K562 (cell line): Measurements from ENCODE around the gene EXOC4. TPM values are rescaled to one million over a fixed set of nuclear protein-coding genes. Genes with fewer than 3 reads are reported as not detected.

ENCODE experiments used
- ATAC-seq: fragments of 200-7000 bp; cut with Tn5 transposase; 3 replicates; pipeline ENCODE4 v1.9.1; 2020; ENCODE audit warnings: moderate library complexity
- BruUV-seq: library from RNA; stranded (reverse); fragments of 400-500 nt; replicated peaks from 2 replicates; lab custom pipeline; 2021; lab: Mats Ljungman, UMichigan
- CTCF ChIA-PET: fragments of 300-600 bp; formaldehyde crosslinking; extraction: SDS; loops from one replicate; lab custom pipeline; 2021; ENCODE audit warnings: low intra/inter-chr PET ratio; lab: Yijun Ruan, JAX
- POLR2A ChIA-PET: fragments of 300-600, 350-650 bp; sonication (Branson Sonifier 250); formaldehyde crosslinking; extraction: SDS; loops from one replicate; lab custom pipeline; 2021; ENCODE audit warnings: antibody characterized with exemption, inconsistent platforms; lab: Yijun Ruan, JAX
- DNase-seq, 4 experiments: peaks; one replicate each; pipeline versions ENCODE4 v3.0.0 to v3.0.0-alpha.2; 2011 to 2018; ENCODE audit warnings: low spot score in 3 of 4, mixed read lengths in 3 of 4; ENCODE audit errors: extremely low read depth in 1 of 4
- FAIRE-seq: peaks from 2 replicates; lab custom pipeline; 2011; peaks lifted over from hg19 to GRCh38; lab: Jason Lieb, UNC
- H2AFZ ChIP-seq: 2 replicates; pipeline ENCODE4 v1.6.0; 2011; ENCODE audit warnings: low read depth, low read length, control low read depth, inconsistent platforms
- H3K27ac ChIP-seq: fragments of 200-600 bp; 3 replicates; pipeline ENCODE4 v1.8.0; 2011; ENCODE audit warnings: low read depth, mild to moderate bottlenecking, control low read depth, inconsistent platforms, low read length, moderate library complexity, mixed read lengths; ENCODE audit errors: extremely low read depth
- H3K27me3 ChIP-seq, 2 experiments: fragments of 300-600 bp in 1 of 2; 2 replicates in 1 of 2; 3 replicates in 1 of 2; pipeline versions ENCODE4 v1.6.0 to v1.8.0; 2011; ENCODE audit warnings: inconsistent platforms in 2 of 2, low read length in 2 of 2, mild to moderate bottlenecking in 1 of 2, mixed read lengths in 1 of 2, moderate library complexity in 1 of 2; ENCODE audit not compliant: control insufficient read depth in 2 of 2, insufficient read depth in 2 of 2
- H3K36me3 ChIP-seq: fragments of 300-600 bp; 3 replicates; pipeline ENCODE4 v1.8.0; 2011; ENCODE audit warnings: mild to moderate bottlenecking, low read length, inconsistent platforms; ENCODE audit not compliant: control insufficient read depth, insufficient read depth
- H3K4me1 ChIP-seq, 2 experiments: fragments of 200-600 bp in 1 of 2; replicated peaks in 1 of 2; 2 replicates in 1 of 2; 3 replicates in 1 of 2; pipeline versions ENCODE4 v1.5.1 to v1.8.0; 2011; ENCODE audit warnings: inconsistent platforms in 2 of 2, low read length in 2 of 2, mild to moderate bottlenecking in 1 of 2, mixed read lengths in 1 of 2, moderate library complexity in 1 of 2; ENCODE audit not compliant: control insufficient read depth in 2 of 2, insufficient read depth in 2 of 2
- H3K4me2 ChIP-seq: 2 replicates; pipeline ENCODE4 v1.6.1; 2011; ENCODE audit warnings: low read length, control low read depth, inconsistent platforms, mixed read lengths; ENCODE audit not compliant: insufficient read depth
- H3K4me3 ChIP-seq: fragments of 200-600 bp; sonication (generic), shearing (Covaris generic); 2 replicates; pipeline ENCODE4 v1.5.1; 2016; ENCODE audit warnings: control low read depth, inconsistent platforms
- H3K79me2 ChIP-seq: fragments of 200-600 bp; 3 replicates; pipeline ENCODE4 v1.8.0; 2011; ENCODE audit warnings: low read length, inconsistent platforms; ENCODE audit not compliant: control insufficient read depth, insufficient read depth
- H3K9ac ChIP-seq, 2 experiments: 2 replicates each; pipeline versions ENCODE4 v1.6.0 to v1.6.1; 2011; ENCODE audit warnings: low read depth in 2 of 2, low read length in 2 of 2, control low read depth in 1 of 2, inconsistent platforms in 1 of 2, mild to moderate bottlenecking in 1 of 2, mixed read lengths in 1 of 2; ENCODE audit not compliant: insufficient read depth in 1 of 2
- H3K9me1 ChIP-seq: one replicate; pipeline ENCODE4 v1.6.0; 2011; ENCODE audit warnings: inconsistent platforms, mild to moderate bottlenecking, low read length, moderate library complexity; ENCODE audit not compliant: control insufficient read depth, insufficient read depth
- H3K9me3 ChIP-seq: replicated peaks from 2 replicates; pipeline ENCODE4 v1.5.1; 2011; ENCODE audit warnings: low read depth, low read length, inconsistent platforms; ENCODE audit not compliant: control insufficient read depth, insufficient read depth
- H4K20me1 ChIP-seq: replicated peaks from 2 replicates; pipeline ENCODE4 v1.6.1; 2011; ENCODE audit warnings: low read length, inconsistent platforms, mixed read lengths; ENCODE audit not compliant: control insufficient read depth, insufficient read depth
- ATF4 ChIP-seq: fragments of 450-650 bp; formaldehyde crosslinking; IDR thresholded peaks from 2 replicates; pipeline ENCODE4 v1.4.0; 2022; ENCODE audit warnings: mild to moderate bottlenecking, moderate library complexity
- E4F1 ChIP-seq: fragments of 250-450 bp; sonication (Bioruptor Pico); IDR thresholded peaks from 2 replicates; pipeline ENCODE4 v1.5.0; 2021; ENCODE audit warnings: mild to moderate bottlenecking, borderline replicate concordance
- HCFC1 ChIP-seq: IDR thresholded peaks from 2 replicates; pipeline ENCODE4 v1.6.1; 2012; ENCODE audit warnings: low read depth, low read length, improper control_type of control experiment
- HMG20A ChIP-seq: fragments of 450-650 bp; formaldehyde crosslinking; conservative IDR thresholded peaks from 2 replicates; pipeline ENCODE4 v1.4.0; 2020; ENCODE audit warnings: mild to moderate bottlenecking, mixed read lengths
- NELFE ChIP-seq: IDR thresholded peaks from 2 replicates; pipeline ENCODE4 v1.6.1; 2011; ENCODE audit warnings: mild to moderate bottlenecking; ENCODE audit not compliant: insufficient read depth, insufficient read length
- NFE2L1 ChIP-seq: fragments of 450-650 bp; IDR thresholded peaks from 2 replicates; pipeline ENCODE4 v1.6.1; 2016; ENCODE audit warnings: missing genetic modification characterization, low read depth, mild to moderate bottlenecking, missing compliant biosample characterization, moderate library complexity, borderline replicate concordance
- RBM22 ChIP-seq: fragments of 200-400 bp; formaldehyde crosslinking; IDR thresholded peaks from 2 replicates; pipeline ENCODE4 v1.6.1; 2018; ENCODE audit warnings: low read length, low read depth; ENCODE audit not compliant: poor library complexity, severe bottlenecking
- RERE ChIP-seq: sonication (generic); formaldehyde crosslinking; IDR thresholded peaks from 2 replicates; pipeline ENCODE4 v1.8.0; 2023; ENCODE audit warnings: missing genetic modification reagents, mild to moderate bottlenecking, borderline replicate concordance
- SRSF3 ChIP-seq: fragments of 200-400 bp; formaldehyde crosslinking; IDR thresholded peaks from 2 replicates; pipeline ENCODE4 v1.6.1; 2016; ENCODE audit warnings: mild to moderate bottlenecking, low read length, moderate library complexity; ENCODE audit not compliant: insufficient read depth
- TCF7L2 ChIP-seq: fragments of 150-350 bp; IDR thresholded peaks from 2 replicates; pipeline ENCODE4 v1.6.1; 2016; ENCODE audit warnings: low read depth, mild to moderate bottlenecking, low read length, moderate library complexity
- ZBTB34 ChIP-seq: fragments of 250-450 bp; sonication (Bioruptor Pico); IDR thresholded peaks from 2 replicates; pipeline ENCODE4 v1.8.0; 2021; ENCODE audit warnings: mild to moderate bottlenecking, moderate library complexity
- ZNF274 ChIP-seq: IDR thresholded peaks from 2 replicates; pipeline ENCODE4 v1.6.1; 2011; ENCODE audit warnings: low read depth, mild to moderate bottlenecking, low read length, moderate library complexity, borderline replicate concordance
- WGBS: fragments of 100-300 bp; shearing (Covaris generic); methylation state at CpG from one replicate; pipeline ENCODE4 v1.1.6; 2016; ENCODE audit warnings: low coverage, mixed read lengths; ENCODE audit not compliant: insufficient coverage; ENCODE audit errors: missing lambda C conversion rate; 5-methylcytosine and 5-hydroxymethylcytosine counted together
- in situ Hi-C: fragments of 300-500 bp; cut with MboI; formaldehyde crosslinking; loops from 4 replicates; pipeline ENCODE4 v1.15.0; 2018; ENCODE audit warnings: inconsistent platforms, mixed read lengths
- intact Hi-C: fragments of 100-400 bp; cut with micrococcal nuclease; formaldehyde crosslinking; loops from 2 replicates; pipeline ENCODE4 v1.14.2; 2022
- polyA plus RNA-seq, 8 experiments: library from polyadenylated mRNA; depleted of rRNA in 4 of 8; stranded (reverse) in 5 of 8; unstranded in 3 of 8; fragments of >200 nt; fragmentation: Nextera tagmentation in 2 of 8; fragmentation: Illumina TruSeq in 1 of 8; extraction: Ambion mirVana in 2 of 8; extraction: Trizol in 1 of 8; gene quantifications; 2 replicates each; pipeline versions ENCODE4 v1.2.1 to v1.2.3, GENCODE V29; 2011 to 2014; ENCODE audit warnings: inconsistent platforms in 1 of 8, missing spikeins in 1 of 8
- total RNA-seq, 7 experiments: library from RNA; depleted of rRNA in 6 of 7; stranded (reverse); fragments of >200 nt in 6 of 7; fragmentation: Illumina TruSeq in 2 of 7; extraction: Trizol in 2 of 7; gene quantifications; 2 replicates each; pipeline versions ENCODE4 v1.2.1 to v1.2.3, GENCODE V29; 2011 to 2021; ENCODE audit warnings: low replicate concordance in 1 of 7

Gene EXOC4
- total and polyA plus RNA-seq, 9 of the 15 experiments (the other 6 are each of a cell fraction or from before 2014, with no cell fraction given): 18.5 to 73.1 (median 46.6) TPM

- Histone ChIP-seq H3K4me1 (no peaks in the 10 kb centered on the region), H4K20me1 (no peaks in the 10 kb centered on the region), H3K4me2 (no peak overlapping the region), H3K9ac (no peak overlapping the region), H3K4me3 (no peak overlapping the region), H3K9me3 (no peaks in the 10 kb centered on the region; the same call in 1 of the 2 replicates), H2AFZ (no peak overlapping the region), H3K79me2 (no peaks in the 10 kb centered on the region), H3K9me1 (no peaks in the 10 kb centered on the region), H3K36me3 (no peaks in the 10 kb centered on the region), H3K27me3 (no peaks in the 10 kb centered on the region), H3K27ac (no peak overlapping the region)
- intact Hi-C loops: no loop called here
- in situ Hi-C loops: no loop called here
- ChIA-PET CTCF (interaction anchor here (0.6 kb wide), 1 partner anchor 120 kb away, joined by 3 read pairs; no protein-coding TSS in a partner anchor), POLR2A (no interaction called here)
- no peak for ATAC-seq
- FAIRE-seq: no peak
- WGBS: 37% methylated on average over 3 of the region's 3 CpGs
- BruUV-seq: no TSS peak
- no peak for DNase-seq
- no peak for TF ChIP-seq NFE2L1 (tag)
- no peak for TF ChIP-seq E4F1
- TF ChIP-seq SRSF3: no peak
- TF ChIP-seq NELFE: no peak
- no peak for TF ChIP-seq TCF7L2
- TF ChIP-seq HMG20A: no peak
- TF ChIP-seq RERE (CRISPR knock-in tag): no peak
- no peak for TF ChIP-seq ATF4
- TF ChIP-seq ZNF274: no peak
- no peak for TF ChIP-seq ZBTB34 (CRISPR knock-in tag)
- TF ChIP-seq RBM22: no peak
- TF ChIP-seq HCFC1: no peak
Measured at GRCh38 chr7:134034652-134035051, 781.8 kb downstream of the EXOC4 start.
